CD4-positive, alpha-beta T cell treated with Interleukin-17A for 1 hour (primary cell): ENCODE results near the gene SLC4A2.
"Not testable (repeated sequence)": the region's sequence is repeated elsewhere in the genome, so short reads cannot be mapped to it uniquely, and the experiment has no call there.

ENCODE experiments used
- DNase-seq: peaks from one replicate; pipeline ENCODE4 v3.0.0-alpha.2; 2020

Gene SLC4A2

DNA sequence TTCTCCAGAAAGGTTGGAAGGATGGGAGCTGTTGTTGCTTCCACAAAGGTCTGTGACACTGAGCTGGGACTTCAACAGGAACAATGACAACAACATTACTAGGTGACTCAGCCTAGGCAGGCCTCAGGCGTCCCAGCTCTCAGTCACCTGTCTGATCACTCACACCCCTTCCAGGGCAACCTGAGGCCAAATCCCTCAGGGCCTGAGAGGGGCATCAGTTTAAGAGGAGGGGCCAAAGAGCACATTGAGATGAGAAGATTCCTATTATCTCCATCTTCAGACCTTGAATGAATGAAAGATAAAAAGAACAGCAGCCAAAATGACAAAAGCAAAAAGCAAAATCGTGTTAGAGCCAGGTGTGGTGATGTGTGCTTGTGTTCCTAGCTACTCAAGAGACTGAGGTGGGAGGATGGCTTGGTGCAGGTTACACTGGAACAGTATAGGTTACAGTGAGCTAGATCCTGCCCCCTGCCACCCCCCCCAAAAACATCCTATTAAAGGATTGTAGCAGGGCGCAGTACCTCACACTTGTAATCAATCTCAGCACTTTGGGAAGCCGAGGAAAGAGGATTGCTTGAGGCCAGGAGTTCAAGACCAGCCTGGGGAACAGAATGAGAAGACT is 34.8 kb upstream of the SLC4A2 start, which contains the start of gene ATG9B:
Gene ATG9B (minus strand): TSS at position 60 of the 622 bp plus-strand sequence. CDS start 71 bp downstream, outside the sequence.
- DNase-seq: no peak

DNA sequence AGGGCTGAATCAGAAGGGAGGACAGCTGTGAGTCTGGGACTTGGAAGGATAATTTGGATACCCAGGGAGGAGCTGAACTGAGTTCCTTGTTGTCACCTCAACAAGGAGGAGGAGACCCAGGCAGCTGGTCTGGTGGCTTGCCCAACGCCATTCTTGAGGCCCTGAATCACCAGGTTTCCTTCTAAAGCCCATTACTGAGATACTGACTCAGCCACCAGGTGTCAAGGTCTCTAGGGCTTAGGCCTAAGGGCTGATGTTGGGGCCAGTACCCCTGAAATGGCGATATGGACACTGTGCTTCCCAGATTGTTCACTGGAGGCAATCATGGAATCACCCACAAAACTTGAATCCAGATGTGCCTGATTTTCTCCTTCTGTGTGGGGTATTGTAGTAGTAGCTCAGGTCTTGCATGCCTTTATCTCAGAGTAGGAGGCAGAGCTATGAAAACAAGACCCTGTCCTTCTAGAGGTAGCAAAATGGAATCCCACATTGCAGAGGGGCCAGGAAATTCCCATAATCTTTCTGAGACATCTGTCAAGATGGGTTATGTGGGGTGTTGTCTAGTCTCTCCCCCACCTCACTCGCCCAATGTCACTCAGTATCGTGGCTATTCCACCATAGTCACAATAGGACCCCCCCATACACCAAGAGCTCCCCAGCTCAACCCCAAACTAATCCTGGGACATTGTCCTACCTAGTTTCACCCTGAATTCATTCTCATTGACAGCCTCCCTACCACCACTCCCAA is 33.3 kb upstream of the SLC4A2 start:
- DNase-seq: no peak

DNA sequence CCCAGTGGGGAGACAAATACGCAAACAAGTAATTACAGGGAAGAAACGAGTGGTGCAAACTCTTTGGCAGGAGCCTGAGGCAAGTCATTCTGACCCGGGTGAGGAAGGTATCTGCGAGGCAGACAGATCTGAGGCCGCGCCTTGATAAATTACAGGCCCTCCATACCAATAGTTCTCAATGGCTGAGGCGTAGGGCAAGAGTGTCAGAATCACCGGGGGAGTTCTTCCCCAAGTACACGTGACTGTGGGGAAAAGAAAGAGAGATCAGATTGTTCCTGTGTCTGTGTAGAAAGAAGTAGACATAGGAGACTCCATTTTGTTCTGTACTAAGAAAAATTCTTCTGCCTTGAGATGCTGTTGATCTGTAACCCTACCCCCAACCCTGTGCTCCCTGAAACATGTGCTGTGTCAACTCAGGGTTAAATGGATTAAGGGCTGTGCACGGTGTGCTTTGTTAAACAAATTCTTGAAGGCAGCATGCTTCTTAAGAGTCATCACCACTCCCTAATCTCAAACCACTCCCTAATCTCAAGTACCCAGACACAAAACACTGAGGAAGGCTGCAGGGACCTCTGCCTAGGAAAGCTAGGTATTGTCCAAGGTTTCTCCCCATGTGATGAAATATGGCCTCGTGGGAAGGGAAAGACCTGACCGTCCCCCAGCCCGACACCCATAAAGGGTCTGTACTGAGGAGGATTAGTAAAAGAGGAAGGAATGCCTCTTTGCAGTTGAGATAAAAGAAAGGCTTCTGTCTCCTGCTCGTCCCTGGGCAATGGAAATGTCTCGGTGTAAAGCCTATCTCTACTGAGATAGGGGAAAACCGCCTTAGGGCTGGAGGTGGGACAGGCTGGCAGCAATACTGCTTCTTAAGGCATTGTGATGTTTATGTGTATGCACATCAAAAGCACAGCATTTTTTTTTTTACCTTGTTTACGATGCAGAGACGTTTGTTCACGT is 32.3 kb upstream of the SLC4A2 start:
- DNase-seq: not testable (repeated sequence)

DNA sequence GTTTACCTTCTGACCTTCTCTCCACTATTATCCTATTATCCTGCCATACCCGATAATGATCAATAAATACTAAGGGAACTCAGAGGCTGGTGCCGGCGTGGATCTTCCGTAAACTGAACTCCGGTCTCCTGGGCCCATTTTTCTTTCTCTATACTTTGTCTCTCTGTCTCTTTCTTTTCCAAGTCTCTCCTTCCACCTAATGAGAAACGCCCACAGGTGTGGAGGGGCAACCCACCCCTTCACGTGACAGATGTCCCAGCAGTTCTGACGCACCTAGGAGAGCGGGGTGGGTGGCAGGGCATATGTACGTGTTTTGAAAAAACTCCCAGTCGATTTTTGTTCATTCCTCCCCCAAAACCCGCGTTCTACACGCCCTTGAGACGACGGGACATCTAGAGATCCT is 31.7 kb upstream of the SLC4A2 start:
- not testable (repeated sequence) for DNase-seq

DNA sequence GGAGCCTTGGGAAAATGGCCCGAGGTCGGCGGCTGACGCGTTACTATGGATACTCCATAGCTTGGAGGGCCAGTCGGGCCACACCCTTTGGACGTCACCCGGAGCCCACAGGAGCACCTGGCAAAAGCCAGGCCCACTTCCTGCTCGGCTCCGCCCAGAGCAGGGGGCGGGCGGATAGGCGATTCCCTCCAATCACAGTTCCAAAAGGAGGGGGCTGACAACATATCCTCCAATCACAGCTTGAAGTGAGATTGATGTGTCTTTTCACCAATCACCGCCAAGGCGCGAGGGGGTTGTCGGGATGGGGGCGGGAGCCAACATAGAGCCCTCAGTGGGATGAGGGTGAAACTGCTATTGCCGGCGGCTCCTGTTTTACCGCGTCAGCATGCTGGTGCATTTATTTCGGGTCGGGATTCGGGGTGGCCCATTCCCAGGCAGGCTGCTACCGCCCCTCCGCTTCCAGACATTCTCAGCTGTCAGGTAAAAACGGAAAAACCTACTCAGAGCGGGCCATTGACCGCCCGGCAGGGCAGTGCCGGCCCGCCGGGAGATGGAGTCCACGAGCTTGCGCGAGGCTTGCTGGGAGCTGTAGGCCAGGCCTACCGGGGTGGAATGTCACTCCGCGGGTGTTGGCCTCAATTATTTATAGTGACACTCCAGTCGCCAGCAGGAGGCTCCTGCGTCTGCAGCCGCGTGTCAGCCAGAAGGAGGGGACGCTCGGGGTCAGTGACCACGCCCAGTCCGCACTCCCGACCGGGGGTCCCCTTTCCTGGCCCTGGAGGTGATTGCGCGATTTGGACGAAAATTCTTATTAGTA is 31.1 kb upstream of the SLC4A2 start, which contains the start of gene ABCB8:
Gene ABCB8 (plus strand): TSS at position 320 of the 817 bp plus-strand sequence. CDS start 66 bp downstream, at position 386.
- peak; percentile 100 for DNase-seq

DNA sequence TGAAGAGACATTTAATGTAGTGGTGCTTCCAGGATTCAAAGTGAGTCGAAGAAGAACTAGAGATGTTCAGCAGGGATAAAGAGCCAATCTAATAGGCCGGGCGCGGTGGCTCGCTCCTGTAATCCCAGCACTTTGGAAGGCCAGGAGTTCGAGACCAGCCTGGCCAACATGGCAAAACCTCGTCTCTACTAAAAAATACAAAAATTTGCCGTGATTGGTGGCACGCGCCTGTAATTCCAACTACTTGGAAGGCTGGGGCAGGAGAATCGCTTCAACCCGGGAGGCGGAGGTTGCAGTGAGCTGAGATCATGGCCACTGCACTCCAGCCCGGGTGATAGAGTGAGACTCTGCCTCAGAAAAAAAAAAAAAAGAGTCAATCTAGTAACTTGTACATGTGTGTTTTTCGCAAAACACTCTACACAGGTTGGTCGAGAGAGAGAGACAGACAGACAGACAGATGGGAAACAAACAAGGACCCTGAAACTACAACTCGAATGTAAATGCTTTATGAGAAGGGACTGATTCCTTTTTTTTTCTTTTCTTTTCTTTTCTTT is 30.4 kb upstream of the SLC4A2 start:
- DNase-seq: no peak

DNA sequence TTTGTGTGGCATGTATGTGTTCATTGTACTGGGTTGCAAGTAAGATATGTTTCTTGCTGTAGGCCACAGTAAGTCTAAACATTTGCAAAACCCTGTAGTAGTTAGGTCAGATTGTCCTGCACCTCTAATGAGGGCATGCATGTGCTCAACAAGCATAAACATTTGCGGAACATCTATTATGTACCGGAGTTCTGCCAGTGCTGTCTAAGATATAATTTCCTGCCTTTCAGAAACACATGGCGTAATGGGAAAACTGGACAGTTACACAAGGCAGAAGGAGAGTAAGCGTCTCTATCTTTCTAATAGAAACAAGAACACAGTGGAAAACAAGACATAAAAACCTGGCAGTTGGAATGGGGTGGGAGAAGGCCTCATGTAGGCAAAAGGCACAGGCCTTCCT is 28.4 kb upstream of the SLC4A2 start:
- DNase-seq: no peak

DNA sequence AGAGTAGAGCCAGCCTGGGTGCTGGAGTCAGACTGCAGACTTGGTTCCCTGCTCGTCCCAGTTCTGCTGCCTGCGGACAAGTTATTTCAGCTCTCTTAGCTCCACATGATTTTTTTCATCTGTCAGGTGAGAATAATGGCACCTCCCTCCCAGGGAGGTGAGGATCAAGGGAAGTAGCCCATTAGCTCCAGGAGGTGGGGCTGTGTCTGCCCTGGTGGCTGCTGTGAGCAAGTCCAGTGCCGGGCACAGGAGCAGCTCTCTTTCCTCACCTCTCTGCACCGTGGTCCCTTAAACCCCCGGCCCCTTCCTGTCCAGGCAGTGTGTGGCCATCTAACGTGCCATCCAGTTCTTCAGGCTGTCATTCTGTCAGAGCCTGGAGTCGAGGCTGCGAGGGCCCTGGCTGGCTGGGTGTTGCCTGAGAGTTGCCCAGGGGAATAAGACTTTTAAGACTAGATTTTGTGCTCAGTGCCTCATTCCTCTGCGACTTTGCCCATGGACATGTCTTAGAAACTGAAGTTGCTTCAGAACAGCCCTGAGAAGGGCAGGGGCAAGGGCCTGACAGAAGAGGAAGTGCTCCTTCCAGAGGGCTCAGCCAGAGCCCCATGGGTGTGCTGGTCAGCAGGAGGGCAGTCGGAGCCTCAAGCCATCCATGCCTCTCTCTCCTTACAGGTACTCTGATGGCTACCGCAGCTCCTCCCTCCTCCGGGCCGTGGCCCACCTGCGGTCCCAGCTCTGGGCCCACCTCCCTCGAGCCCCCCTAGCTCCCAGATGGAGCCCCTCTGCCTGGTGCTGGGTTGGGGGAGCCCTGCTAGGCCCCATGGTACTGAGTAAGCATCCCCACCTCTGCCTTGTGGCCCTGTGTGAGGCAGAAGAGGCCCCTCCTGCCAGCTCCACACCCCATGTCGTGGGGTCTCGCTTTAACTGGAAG is 26.2 kb upstream of the SLC4A2 start:
- DNase-seq: no peak

DNA sequence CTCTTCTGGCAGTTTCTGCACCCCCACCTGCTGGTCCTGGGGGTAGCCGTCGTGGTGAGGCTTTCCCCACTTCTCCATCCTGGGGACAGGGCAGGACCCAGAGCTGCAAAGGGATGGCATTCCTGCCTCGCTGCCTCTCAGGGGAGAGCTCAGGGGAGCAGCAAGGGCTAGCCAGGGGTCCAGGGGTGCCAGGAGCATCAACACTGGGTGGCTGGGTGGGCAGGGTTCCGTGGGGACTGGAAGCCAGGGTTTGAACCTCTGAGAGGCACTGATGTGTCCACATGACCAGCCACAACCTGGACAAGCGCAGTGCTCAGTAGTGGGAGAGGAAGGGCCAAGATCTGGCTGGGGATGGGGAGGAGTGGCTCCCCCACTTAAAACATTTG is 25.5 kb upstream of the SLC4A2 start:
- no peak for DNase-seq

DNA sequence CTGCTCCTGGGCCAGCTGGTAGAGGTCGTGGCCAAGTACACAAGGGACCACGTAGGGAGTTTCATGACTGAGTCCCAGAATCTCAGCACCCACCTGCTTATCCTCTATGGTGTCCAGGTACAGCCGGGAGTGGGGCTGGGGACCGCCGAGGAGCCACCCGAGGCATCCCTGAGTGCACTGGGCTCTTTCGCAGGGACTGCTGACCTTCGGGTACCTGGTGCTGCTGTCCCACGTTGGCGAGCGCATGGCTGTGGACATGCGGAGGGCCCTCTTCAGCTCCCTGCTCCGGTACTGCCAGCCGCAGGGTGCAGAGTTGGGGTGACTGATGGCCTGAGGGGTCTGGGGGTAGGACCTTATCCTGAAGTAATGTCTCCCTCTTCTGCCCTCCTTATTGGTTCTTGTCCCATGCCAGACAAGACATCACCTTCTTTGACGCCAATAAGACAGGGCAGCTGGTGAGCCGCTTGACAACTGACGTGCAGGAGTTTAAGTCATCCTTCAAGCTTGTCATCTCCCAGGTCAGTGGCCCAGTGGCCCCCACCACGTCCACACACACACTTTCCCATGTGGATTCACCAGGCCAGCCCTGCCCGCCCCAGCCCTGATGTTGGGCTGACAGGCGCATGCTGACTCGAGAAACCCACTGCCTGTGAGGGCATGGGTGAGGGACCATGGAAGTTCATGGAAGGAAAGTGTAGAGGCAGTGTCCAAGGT is 24.9 kb upstream of the SLC4A2 start:
- no peak for DNase-seq

DNA sequence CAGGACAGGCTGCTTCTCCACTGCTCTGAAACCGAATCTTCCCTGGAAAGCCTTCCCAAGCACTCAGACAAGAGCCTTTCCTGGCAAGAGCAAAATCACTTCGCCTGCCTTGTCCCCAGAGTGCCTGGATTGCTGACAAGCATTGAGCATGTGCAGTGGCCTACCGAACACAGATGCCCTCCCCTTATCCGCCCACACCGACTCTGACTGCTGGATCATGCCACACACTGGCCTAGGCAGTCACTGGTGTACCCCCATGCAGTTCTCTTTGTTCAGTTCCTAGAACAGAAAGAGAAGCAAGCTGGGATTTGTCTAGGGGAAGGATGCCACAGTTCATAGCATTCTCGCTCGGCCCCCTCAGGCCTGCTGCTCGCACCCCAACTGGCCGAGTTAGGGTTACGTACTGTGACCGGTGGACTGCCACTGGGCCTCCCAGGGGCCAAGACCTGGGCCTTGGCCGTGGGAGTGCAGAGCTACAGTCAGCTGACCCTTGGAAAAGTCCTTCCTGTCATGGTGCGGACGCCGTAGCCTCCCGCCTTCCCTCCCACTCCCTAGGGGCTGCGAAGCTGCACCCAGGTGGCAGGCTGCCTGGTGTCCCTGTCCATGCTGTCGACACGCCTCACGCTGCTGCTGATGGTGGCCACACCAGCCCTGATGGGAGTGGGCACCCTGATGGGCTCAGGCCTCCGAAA is 24.2 kb upstream of the SLC4A2 start:
- no peak for DNase-seq

DNA sequence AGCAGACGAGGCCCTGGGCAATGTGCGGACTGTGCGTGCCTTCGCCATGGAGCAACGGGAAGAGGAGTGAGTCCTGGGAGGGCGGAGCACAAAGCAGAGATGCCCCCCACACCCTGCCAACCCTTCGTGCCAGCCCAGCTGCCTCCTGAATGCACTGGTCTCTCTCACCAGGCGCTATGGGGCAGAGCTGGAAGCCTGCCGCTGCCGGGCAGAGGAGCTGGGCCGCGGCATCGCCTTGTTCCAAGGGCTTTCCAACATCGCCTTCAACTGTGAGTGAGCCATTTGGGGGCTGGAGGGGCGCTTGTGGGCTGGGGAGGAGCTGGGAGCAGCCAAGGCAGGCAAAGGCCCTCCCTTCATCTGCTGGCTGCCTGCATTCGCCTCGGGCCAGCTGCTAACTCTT is 23.5 kb upstream of the SLC4A2 start:
- no peak for DNase-seq

DNA sequence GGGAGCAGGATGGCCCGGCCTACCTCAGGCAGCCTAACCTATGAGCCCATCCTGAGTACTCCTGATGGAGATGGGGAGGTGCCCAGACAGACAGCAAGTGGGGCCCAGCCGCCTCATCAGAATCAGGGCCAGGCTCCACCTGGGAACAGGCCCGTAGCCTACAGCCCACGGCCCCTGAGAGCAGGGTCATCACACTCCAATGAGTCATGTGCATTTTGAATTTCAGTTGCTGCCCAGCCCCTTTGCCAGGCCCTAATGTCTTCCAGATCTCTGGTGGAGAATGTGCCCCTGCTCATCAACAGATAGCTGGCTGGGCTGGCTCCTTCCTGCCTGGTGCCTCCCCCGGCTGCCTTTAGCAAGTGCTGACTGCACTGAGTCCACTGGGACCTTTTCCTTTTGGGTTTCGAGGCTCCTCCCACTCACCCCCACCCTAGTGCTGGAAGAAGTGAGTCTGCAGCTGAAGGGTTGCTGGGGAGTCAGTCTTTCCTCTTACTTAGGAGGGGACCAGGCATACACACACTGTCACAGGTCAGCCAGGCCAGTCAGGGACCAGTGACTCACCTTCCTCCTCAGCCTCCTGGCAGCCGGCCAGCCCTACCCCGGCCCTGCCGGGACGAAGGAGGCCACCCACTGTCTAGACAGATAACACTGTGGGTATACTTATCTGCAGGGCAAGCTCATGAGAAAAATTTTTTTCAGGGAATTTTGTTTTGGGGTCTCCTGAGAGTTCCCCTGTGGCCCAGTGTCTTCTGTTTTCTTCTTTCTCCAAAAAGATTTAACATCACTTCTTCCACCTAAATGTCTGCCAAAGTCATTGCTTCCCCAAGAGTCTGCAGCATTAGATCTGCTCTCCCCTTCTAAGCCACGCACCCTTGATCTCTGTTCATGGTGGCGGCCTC is 20.2 kb upstream of the SLC4A2 start:
- DNase-seq: peak; percentile 35

DNA sequence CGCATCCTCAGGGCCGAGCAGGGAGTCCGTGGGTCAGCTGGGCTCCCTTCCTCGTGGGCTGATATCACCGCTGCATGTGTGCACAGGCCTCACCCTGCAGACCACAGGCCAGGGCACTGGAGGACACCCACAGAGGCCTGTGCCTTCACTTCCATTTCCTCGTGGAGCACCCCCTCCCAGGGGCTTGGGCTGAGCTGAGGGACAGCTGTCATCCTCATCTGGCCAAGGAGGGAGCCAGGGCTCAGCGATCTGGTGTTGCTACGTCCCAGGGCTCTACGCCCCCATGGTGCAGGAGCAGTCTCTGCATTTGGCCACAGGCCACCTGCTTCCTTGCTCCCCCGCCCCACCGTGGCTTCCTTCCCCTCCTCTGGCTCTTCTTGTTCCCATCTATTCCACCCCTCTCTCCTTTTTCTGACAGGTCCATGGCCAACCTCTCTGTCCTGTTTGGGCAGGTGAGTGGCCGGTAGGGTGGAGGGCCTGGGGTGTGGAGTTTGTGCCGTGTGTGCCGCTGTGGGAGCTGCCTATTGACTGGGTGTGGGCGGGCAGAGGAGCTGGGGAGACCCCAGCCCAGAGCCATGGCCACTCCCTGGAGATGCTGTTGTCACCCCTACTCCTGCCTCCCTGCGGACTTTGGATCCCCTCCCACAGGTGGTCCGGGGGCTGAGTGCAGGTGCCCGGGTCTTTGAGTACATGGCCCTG is 19.4 kb upstream of the SLC4A2 start:
- DNase-seq: no peak

DNA sequence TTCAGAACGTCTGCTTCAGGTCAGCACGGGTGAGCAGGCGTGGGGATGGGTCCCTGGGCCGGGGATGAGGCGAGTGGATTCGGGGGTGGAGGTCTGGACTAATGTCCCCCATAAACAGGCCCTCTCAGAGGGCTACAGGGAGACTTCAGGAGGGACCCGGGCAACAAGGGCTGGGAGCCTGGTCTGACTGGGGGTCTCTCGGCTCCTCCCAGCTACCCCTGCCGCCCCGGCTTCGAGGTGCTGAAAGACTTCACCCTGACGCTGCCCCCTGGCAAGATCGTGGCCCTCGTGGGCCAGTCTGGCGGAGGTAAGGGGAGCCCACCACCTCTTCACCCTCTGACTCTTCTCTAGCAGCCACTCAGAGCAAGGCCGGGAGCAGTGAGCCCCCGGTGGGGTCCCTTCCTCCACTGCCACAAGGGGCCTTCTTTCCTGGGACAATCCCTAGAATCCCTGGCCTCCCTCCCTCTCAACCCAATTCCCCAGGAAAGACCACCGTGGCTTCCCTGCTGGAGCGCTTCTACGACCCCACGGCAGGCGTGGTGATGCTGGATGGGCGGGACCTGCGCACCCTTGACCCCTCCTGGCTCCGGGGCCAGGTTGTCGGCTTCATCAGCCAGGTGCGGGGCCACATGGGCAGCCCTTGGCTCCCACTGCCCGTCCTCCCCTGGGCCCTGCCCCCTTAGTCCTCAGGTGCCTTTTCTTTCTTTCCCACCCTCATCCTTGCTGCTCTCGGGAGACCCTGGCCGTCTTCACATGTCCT is 18.6 kb upstream of the SLC4A2 start:
- DNase-seq: no peak

DNA sequence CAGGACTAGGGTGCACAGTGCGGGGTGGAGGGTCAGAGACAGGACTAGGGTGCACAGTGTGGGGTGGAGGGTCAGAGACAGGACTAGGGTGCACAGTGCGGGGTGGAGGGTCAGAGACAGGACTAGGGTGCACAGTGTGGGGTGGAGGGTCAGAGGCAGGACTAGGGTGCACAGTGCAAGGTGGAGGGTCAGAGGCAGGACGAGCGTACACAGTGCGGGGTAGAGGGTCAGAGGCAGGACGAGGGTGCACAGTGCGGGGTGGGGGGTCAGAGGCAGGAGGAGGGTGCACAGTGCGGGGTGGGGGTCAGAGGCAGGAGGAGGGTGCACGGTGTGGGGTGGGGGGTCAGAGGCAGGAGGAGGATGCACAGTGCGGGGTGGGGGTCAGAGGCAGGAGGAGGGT is 15.9 kb upstream of the SLC4A2 start:
- not testable (repeated sequence) for DNase-seq

DNA sequence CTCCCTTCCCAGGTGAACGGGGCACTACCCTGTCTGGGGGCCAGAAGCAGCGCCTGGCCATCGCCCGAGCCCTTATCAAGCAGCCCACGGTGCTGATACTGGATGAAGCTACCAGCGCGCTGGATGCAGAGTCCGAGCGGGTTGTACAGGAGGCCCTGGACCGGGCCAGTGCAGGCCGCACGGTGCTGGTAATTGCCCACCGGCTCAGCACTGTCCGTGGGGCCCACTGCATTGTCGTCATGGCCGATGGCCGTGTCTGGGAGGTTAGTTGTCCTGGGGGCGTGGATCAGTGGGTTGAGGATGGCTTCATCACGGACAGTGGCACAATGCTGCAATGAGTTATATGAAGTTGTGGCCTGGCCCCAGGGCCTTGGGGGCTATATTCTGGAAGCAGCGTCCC is 15.4 kb upstream of the SLC4A2 start:
- DNase-seq: no peak
